Upper lobe of left lung (tissue), 4 donors: ENCODE results near the gene TXNRD2.

Experiments
- CTCF ChIP-seq, 6 experiments: fragments of 450-650 bp in 4 of 6; fragments of 200-600 bp in 2 of 6; sonication (generic) in 2 of 6; IDR thresholded peaks; one replicate each; pipeline ENCODE4 v1.5.1; 2016 to 2019; ENCODE audit warnings: antibody characterized with exemption in 6 of 6
- POLR2A ChIP-seq, 4 donors: fragments of 450-650 bp; IDR thresholded peaks; one replicate each; pipeline ENCODE4 v1.5.1; 2016 to 2017; ENCODE audit warnings: antibody characterized with exemption in 4 of 4, mild to moderate bottlenecking in 2 of 4

DNA sequence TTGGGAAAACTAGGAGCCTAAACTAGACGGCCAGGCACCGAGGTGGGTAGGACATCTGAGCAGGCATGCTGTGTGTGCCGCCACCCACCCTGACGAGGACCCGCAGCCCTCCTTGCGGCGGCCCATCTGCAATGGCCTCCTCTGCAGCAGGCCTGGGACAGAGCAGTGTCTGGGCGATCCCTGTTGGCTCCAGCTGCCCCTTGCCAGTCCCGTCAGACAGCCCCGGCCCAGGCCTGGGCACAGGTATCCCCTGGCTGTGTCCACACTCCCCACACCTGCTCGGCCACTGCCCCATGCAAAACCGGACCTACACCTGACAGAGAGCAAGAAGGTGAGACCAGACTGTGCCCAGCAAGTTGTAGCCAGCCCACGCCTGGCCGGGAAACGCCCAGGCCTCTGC, 48.3 kb downstream of the TXNRD2 start:
- TF ChIP-seq CTCF (IDR thresholded peaks at IDR 0.05), result no peak
- no peak for TF ChIP-seq POLR2A (IDR thresholded peaks at IDR 0.05)
